H9 (cell line): ENCODE results near the gene PHYH. TPM values are rescaled to one million over a fixed set of nuclear protein-coding genes. Genes with fewer than 3 reads are reported as not detected.

Experiments
- DNase-seq: peaks from one replicate; pipeline ENCODE4 v3.0.0-alpha.2; 2017
- H2AFZ ChIP-seq: one replicate; pipeline ENCODE4 v1.6.1; 2013; ENCODE audit warnings: mild to moderate bottlenecking, low read length, control low read depth, moderate library complexity
- H2AK5ac ChIP-seq: 2 replicates; pipeline ENCODE4 v1.6.1; 2013; ENCODE audit warnings: low read length, control low read depth, mixed read lengths; ENCODE audit not compliant: insufficient read length
- H2BK120ac ChIP-seq: one replicate; pipeline ENCODE4 v1.6.1; 2013; ENCODE audit warnings: low read depth, mild to moderate bottlenecking, low read length, control low read depth, inconsistent platforms; ENCODE audit not compliant: poor library complexity, severe bottlenecking
- H2BK12ac ChIP-seq: 2 replicates; pipeline ENCODE4 v1.6.1; 2013; ENCODE audit warnings: low read length, control low read depth, mixed read lengths, low read depth; ENCODE audit not compliant: insufficient read length
- H2BK15ac ChIP-seq: 2 replicates; pipeline ENCODE4 v1.6.1; 2013; ENCODE audit warnings: low read depth, low read length, control low read depth
- H2BK20ac ChIP-seq: one replicate; pipeline ENCODE4 v1.6.1; 2013; ENCODE audit warnings: low read depth, mild to moderate bottlenecking, low read length, control low read depth, inconsistent platforms; ENCODE audit not compliant: poor library complexity, severe bottlenecking
- H2BK5ac ChIP-seq: 2 replicates; pipeline ENCODE4 v1.6.1; 2013; ENCODE audit warnings: low read length, control low read depth, mixed read lengths; ENCODE audit not compliant: insufficient read length
- H3K14ac ChIP-seq: 2 replicates; pipeline ENCODE4 v1.6.1; 2013; ENCODE audit warnings: low read length, control low read depth; ENCODE audit not compliant: insufficient read depth
- H3K18ac ChIP-seq: 2 replicates; pipeline ENCODE4 v1.6.1; 2013; ENCODE audit warnings: low read depth, mild to moderate bottlenecking, mixed read lengths, low read length, control low read depth; ENCODE audit not compliant: insufficient read length
- H3K23ac ChIP-seq: 2 replicates; pipeline ENCODE4 v1.6.1; 2013; ENCODE audit warnings: low read length, control low read depth, mixed read lengths, low read depth; ENCODE audit not compliant: insufficient read length
- H3K23me2 ChIP-seq: 2 replicates; pipeline ENCODE4 v1.6.1; 2013; ENCODE audit warnings: low read depth, mild to moderate bottlenecking, mixed read lengths, low read length, control low read depth; ENCODE audit not compliant: insufficient read length, poor library complexity, severe bottlenecking
- H3K27ac ChIP-seq: 2 replicates; pipeline ENCODE4 v1.5.1; 2013; ENCODE audit warnings: low read length, control low read depth, mixed read lengths, low read depth; ENCODE audit not compliant: insufficient read length
- H3K27me3 ChIP-seq: 2 replicates; pipeline ENCODE4 v1.6.1; 2013; ENCODE audit warnings: low read length, control low read depth, inconsistent platforms; ENCODE audit not compliant: insufficient read depth
- H3K4ac ChIP-seq: 2 replicates; pipeline ENCODE4 v1.6.1; 2013; ENCODE audit warnings: low read depth, mild to moderate bottlenecking, control low read depth, inconsistent platforms, low read length, moderate library complexity
- H3K4me1 ChIP-seq: 2 replicates; pipeline ENCODE4 v1.6.1; 2013; ENCODE audit warnings: low read length, control low read depth, inconsistent platforms; ENCODE audit not compliant: insufficient read depth
- H3K4me2 ChIP-seq: 2 replicates; pipeline ENCODE4 v1.6.1; 2013; ENCODE audit warnings: low read length, control low read depth, mixed read lengths; ENCODE audit not compliant: insufficient read length, insufficient read depth
- H3K56ac ChIP-seq: 2 replicates; pipeline ENCODE4 v1.6.1; 2013; ENCODE audit warnings: low read depth, mild to moderate bottlenecking, mixed read lengths, low read length, control low read depth; ENCODE audit not compliant: insufficient read length
- H3K79me1 ChIP-seq: 2 replicates; pipeline ENCODE4 v1.6.1; 2013; ENCODE audit warnings: low read depth, mild to moderate bottlenecking, moderate library complexity, low read length, control low read depth, inconsistent platforms; ENCODE audit not compliant: insufficient read depth, poor library complexity, severe bottlenecking
- H3K79me2 ChIP-seq: 2 replicates; pipeline ENCODE4 v1.6.1; 2013; ENCODE audit warnings: low read length, control low read depth, inconsistent platforms; ENCODE audit not compliant: insufficient read depth
- H3K9ac ChIP-seq: 2 replicates; pipeline ENCODE4 v1.6.1; 2013; ENCODE audit warnings: low read length, control low read depth, mixed read lengths; ENCODE audit not compliant: insufficient read length; ENCODE audit errors: extremely low read depth
- H3K9me3 ChIP-seq: one replicate; pipeline ENCODE4 v1.6.1; 2013; ENCODE audit warnings: low read depth, low read length, inconsistent platforms; ENCODE audit not compliant: control insufficient read depth
- H3T11ph ChIP-seq: one replicate; pipeline ENCODE4 v1.6.1; 2013; ENCODE audit warnings: mild to moderate bottlenecking, low read length, control low read depth, inconsistent platforms
- H4K20me1 ChIP-seq: one replicate; pipeline ENCODE4 v1.6.1; 2013; ENCODE audit not compliant: control insufficient read depth, insufficient read length, insufficient read depth
- H4K5ac ChIP-seq: 2 replicates; pipeline ENCODE4 v1.6.1; 2013; ENCODE audit warnings: low read depth, mild to moderate bottlenecking, mixed read lengths, low read length, control low read depth; ENCODE audit not compliant: insufficient read length
- H4K8ac ChIP-seq: replicated peaks from 2 replicates; pipeline ENCODE4 v1.6.1; 2013; ENCODE audit warnings: low read length, control low read depth, mixed read lengths, low read depth; ENCODE audit not compliant: insufficient read length
- H4K91ac ChIP-seq: 2 replicates; pipeline ENCODE4 v1.6.1; 2013; ENCODE audit warnings: low read depth, mild to moderate bottlenecking, moderate library complexity, mixed read lengths, low read length, control low read depth; ENCODE audit not compliant: insufficient read length
- H3K27ac Mint-ChIP-seq, 3 experiments: 2 replicates in 2 of 3; 3 replicates in 1 of 3; pipeline ENCODE4 v1.8.0; 2020 to 2021; ENCODE audit warnings: mixed read lengths in 3 of 3, mild to moderate bottlenecking in 1 of 3, moderate library complexity in 1 of 3
- H3K27me3 Mint-ChIP-seq: 2 replicates; pipeline ENCODE4 v1.8.0; 2021; ENCODE audit warnings: low read depth, mild to moderate bottlenecking, moderate library complexity, mixed read lengths
- H3K36me3 Mint-ChIP-seq, 3 experiments: 2 replicates in 2 of 3; 3 replicates in 1 of 3; pipeline ENCODE4 v1.8.0; 2020 to 2021; ENCODE audit warnings: low read depth in 3 of 3, mixed read lengths in 3 of 3; ENCODE audit not compliant: insufficient read depth in 1 of 3
- H3K4me1 Mint-ChIP-seq, 2 experiments: 2 replicates each; pipeline ENCODE4 v1.8.0; 2020; ENCODE audit warnings: mixed read lengths in 2 of 2
- H3K4me3 Mint-ChIP-seq, 2 experiments: 2 replicates in 1 of 2; 3 replicates in 1 of 2; pipeline ENCODE4 v1.8.0; 2020 to 2021; ENCODE audit warnings: mild to moderate bottlenecking in 2 of 2, mixed read lengths in 2 of 2, moderate library complexity in 1 of 2
- H3K9me3 Mint-ChIP-seq, 2 experiments: 2 replicates in 1 of 2; 3 replicates in 1 of 2; pipeline ENCODE4 v1.8.0; 2020; ENCODE audit warnings: mild to moderate bottlenecking in 2 of 2, mixed read lengths in 2 of 2, moderate library complexity in 1 of 2
- WGBS: extraction: QIAGEN DNeasy Blood & Tissue Kit; methylation state at CpG from one replicate; pipeline ENCODE4 v1.1.7; 2013; ENCODE audit warnings: missing lambda C conversion rate, low lambda C conversion rate, mixed read lengths; ENCODE audit not compliant: insufficient read length; ENCODE audit errors: extremely low coverage; 5-methylcytosine and 5-hydroxymethylcytosine counted together
- total RNA-seq: library from RNA; stranded (reverse); gene quantifications from 2 replicates; pipeline ENCODE4 v1.2.1, GENCODE V29; 2021
- TF ChIP-seq, protein P1 (sequence below): fragments of 200-600 bp; sonication (generic); conservative IDR thresholded peaks from 3 replicates; pipeline ENCODE4 v1.8.0; 2021; ENCODE audit warnings: antibody characterized with exemption, mild to moderate bottlenecking

Gene PHYH
- total RNA-seq, 1 experiment from 2014 or later: 21.5 TPM

DNA sequence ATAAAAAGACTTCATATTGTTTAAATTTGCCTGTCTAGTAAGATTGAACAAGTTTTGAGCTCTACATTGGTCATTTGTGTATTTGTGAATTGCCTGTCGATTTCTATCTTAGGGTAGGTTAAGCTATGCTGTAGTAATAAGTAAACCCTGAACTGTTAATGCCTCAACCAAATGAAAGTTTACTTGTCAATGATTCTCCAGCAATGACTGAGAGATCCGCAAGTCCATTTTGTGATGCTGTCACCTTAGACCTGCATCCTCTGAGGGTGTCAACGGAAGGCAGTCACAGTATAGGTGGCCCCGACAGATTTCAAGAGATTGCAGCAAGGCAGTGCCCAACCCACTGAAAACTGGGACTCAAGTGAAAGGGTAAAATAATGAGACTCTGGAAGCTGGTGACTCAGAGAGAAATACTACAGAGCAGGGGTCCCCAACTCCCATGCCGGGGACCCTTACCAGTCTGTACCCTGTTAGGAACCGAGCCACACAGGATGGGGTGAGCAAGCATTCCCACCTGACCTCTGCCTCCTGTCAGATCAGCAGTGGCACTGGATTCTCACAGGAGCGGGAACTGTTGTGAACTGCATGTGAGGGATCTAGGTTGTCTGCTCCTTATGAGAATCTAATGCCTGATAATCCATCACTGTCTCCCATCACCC lies 10.8 kb upstream of the PHYH start:
- no peaks in the 10 kb centered on the region for H3K27me3 ChIP-seq
- H3K23me2 ChIP-seq: no peaks in the 10 kb centered on the region
- no peak overlapping the region for H3K27ac ChIP-seq
- Mint-ChIP-seq H3K27me3 (peaks cover 2% of the 10 kb centered on the region), H3K36me3 (no peaks in the 10 kb centered on the region), H3K4me3 (no peak overlapping the region), H3K9me3 (no peaks in the 10 kb centered on the region), H3K4me1 (no peaks in the 10 kb centered on the region), H3K27ac (no peak overlapping the region)
- no peak overlapping the region for H2BK120ac ChIP-seq
- peak overlapping the region; percentile 23 for H3K9ac ChIP-seq
- no peak overlapping the region for H2AK5ac ChIP-seq
- no peak overlapping the region for H2AFZ ChIP-seq
- DNase-seq: no peak
- H3K9me3 ChIP-seq: no peaks in the 10 kb centered on the region
- no peak overlapping the region for H3K18ac ChIP-seq
- no peaks in the 10 kb centered on the region for H3K4me1 ChIP-seq
- H3K56ac ChIP-seq: no peak overlapping the region
- H2BK20ac ChIP-seq: no peak overlapping the region
- no peak overlapping the region for H4K8ac ChIP-seq
- H2BK15ac ChIP-seq: no peak overlapping the region
- no peak overlapping the region for H4K5ac ChIP-seq
- no peaks in the 10 kb centered on the region for H3K79me2 ChIP-seq
- H2BK12ac ChIP-seq: no peak overlapping the region
- no CpG with 5 or more reads among the region's 7 CpGs for WGBS
- no peak overlapping the region for H3K23ac ChIP-seq
- H3K4me2 ChIP-seq: no peak overlapping the region
- H3T11ph ChIP-seq: no peak overlapping the region
- TF ChIP-seq, protein P1, sequence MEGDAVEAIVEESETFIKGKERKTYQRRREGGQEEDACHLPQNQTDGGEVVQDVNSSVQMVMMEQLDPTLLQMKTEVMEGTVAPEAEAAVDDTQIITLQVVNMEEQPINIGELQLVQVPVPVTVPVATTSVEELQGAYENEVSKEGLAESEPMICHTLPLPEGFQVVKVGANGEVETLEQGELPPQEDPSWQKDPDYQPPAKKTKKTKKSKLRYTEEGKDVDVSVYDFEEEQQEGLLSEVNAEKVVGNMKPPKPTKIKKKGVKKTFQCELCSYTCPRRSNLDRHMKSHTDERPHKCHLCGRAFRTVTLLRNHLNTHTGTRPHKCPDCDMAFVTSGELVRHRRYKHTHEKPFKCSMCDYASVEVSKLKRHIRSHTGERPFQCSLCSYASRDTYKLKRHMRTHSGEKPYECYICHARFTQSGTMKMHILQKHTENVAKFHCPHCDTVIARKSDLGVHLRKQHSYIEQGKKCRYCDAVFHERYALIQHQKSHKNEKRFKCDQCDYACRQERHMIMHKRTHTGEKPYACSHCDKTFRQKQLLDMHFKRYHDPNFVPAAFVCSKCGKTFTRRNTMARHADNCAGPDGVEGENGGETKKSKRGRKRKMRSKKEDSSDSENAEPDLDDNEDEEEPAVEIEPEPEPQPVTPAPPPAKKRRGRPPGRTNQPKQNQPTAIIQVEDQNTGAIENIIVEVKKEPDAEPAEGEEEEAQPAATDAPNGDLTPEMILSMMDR: no peak
- H2BK5ac ChIP-seq: no peak overlapping the region
- no peak overlapping the region for H3K14ac ChIP-seq
- H3K79me1 ChIP-seq: no peaks in the 10 kb centered on the region
- H4K91ac ChIP-seq: no peak overlapping the region
- H3K4ac ChIP-seq: no peak overlapping the region
- no peaks in the 10 kb centered on the region for H4K20me1 ChIP-seq
